ENCODE data around the gene PARD6G.

Gene PARD6G

DNA sequence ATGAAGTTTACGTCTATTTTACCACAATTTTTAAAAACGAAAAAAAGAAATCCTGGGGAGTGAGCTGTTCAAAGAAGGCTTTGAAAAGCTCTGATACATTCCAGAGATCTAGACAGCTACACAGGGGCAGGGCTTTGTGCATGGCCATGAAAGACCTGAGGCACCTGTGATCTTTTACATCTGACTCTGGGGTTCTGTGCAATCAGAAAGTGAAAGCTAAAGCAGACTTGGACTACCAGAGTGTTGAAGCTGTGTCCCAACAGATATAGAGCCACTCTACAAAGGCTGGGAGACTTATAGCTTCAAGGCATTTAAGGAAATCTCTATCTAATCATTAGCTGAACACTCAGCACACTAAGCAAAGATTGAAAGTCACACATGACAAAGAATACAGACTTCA, 34.1 kb downstream of the PARD6G start:
- DNase-seq (ENCODE audit: low spot score), result no peak

DNA sequence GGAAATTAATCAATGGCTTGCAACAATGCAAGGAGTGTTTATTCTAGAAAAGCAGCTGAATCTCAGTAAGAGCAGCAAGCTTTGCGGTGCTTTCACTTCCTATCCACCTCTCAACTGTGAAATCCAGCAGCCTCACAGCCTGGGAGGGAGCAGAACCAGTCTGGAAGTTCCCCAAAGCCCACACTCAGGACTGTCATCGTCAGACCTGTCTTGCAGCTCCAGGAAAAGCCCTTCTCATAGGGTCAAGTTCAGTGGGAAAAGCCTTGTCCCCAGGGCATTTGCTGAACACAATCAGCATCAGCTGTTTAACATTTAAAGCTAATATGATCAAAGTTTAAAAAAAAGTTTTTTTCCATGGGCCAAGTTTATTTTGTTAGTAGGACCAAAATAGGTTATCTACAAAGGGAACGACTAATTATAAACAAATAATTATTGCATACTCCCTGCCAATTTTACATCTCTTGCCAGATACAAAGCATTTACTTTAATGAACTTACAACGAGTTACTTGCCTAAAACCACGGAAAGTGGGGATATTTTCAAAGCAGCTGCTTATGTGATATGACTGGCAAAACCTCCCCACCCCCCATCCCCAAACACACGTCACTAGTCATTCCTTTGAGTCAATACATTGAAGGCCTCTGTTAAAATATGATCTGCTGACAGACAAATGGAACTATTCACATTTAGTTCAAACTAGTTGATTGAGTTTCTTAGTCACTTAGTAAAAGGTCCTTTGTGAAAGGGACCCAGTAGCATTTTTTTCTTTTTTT, 36.8 kb downstream of the PARD6G start:
- DNase-seq (ENCODE audit: low spot score), result no peak

DNA sequence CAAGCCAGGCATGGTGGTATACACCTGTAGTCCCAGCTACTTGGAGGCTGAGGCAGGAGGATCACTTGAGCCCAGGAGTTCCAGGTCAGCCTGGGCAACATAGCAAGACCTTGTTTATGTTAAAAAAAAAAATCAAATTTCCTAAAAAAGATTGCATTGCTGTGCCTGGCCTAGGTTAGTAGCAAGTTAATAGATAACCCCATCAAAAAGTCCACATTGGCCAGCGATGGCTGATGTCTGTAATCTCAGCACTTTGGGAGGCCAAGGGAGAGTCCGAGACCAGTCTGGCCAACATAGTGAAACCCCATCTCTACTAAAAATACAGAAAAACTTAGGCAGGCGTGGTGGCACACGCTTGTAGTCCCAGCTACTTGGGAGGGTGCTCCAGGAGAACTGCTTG, 38.7 kb downstream of the PARD6G start:
- DNase-seq (ENCODE audit: low spot score), result no peak

DNA sequence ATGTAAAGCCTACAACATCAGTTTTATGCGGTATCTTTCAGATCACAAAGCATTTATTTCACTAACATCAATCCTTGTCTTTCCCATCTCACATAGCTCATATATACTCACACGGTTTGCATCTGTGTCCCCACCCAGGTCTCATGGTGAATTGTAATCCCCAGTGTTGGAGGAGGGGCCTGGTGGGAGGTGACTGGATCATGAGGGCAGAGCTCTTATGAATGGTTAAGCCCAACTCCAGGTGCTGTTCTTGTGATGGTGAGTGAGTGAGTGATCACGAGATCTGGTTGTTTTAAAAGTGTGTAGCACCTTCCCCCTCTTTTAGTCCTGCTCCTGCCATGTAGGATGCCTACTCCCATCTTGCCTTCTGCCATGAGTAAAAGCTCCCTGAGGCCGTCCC, 42.0 kb downstream of the PARD6G start:
- DNase-seq (ENCODE audit: low spot score), result no peak

DNA sequence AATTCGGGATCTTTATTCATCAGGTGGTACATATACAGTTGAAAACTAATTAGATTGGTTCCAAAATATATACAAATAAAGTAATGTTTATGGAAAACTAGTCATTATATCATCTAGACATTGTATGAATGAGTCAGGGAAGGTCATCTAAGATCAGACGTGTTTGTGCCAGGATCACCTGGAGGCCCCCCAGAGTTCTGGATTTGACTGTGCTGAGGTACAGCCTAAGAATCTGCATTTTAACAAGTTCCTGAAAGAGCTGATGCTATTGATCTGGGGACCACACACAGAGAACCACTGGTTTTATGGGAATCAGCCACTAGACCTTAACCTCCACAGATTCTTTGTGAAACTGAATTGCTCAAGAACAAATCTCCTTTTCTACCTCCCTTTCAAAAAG, 43.2 kb downstream of the PARD6G start:
- DNase-seq (ENCODE audit: low spot score), result no peak

DNA sequence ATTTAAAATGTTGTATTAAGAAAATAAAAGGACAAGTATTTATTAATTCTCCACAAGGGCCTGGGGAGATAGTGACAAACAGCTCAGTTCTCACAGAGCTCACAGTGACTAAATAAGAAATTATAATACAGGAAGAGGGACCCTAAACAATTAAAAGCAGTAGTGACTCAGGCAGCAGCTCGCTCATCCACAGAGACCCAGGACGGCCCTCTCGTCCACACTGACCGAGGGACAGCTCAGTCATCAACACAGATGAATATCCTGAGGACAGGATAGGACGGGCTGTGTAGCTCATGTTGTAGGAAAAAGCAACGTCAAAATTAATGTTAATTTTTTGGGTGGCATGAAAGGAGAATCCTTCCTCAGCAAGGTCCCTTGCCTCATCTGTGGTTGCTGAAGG, 44.1 kb downstream of the PARD6G start:
- no peak for DNase-seq (ENCODE audit: low spot score)

DNA sequence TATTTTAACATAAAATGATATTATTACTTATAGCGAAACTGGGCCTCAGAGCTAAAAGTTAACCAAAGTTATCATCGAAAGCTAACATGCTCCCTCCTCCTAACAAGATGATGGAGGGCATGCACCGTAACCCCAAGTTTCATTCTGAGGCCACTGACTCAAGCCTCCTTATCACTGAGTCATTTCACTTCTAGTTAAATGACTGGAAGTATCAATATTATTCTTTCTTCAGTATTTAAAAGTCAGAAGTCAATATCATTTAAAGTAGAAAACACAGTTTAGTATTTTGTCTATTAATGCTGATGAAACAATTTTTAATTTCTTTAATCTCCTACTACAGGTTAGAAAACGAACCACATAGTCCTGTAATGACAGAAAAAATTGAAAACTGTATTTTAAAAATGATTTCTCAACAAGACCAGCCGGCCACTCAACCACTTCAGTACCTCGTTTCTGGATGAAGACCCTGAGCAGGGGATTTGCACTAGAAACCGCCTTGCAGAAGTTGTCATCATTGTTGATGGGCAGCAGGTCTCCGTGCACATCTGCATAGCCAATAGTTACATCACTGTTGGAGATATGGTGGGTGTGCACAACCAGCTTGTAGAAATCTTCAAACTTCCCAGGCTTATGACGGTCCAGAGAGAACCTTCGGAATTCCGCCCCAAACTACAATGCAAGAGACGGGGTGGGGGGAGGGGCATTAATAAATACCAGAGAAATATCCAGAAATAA, 44.9 kb downstream of the PARD6G start:
- no peak for DNase-seq (ENCODE audit: low spot score)

DNA sequence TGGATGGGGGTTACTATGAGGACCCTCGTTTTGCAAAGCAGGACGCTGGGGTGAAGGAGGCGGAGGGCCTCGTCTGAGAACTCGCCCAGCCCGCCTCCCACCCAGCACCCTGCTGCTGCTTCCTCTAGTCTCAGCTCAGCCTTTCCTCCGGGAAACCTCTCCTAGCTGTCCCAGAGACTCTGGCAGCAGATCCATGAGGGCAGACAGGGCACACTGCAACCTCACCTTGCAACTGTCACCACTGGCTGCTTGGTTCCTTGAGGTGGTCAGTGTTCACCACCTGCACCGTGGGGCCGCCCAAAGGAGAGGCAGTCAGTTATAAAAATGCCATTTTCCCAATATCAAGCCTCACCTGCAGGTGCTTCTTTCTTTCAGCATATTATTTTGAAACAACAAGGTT, 45.6 kb downstream of the PARD6G start:
- no peak for DNase-seq (ENCODE audit: low spot score)

DNA sequence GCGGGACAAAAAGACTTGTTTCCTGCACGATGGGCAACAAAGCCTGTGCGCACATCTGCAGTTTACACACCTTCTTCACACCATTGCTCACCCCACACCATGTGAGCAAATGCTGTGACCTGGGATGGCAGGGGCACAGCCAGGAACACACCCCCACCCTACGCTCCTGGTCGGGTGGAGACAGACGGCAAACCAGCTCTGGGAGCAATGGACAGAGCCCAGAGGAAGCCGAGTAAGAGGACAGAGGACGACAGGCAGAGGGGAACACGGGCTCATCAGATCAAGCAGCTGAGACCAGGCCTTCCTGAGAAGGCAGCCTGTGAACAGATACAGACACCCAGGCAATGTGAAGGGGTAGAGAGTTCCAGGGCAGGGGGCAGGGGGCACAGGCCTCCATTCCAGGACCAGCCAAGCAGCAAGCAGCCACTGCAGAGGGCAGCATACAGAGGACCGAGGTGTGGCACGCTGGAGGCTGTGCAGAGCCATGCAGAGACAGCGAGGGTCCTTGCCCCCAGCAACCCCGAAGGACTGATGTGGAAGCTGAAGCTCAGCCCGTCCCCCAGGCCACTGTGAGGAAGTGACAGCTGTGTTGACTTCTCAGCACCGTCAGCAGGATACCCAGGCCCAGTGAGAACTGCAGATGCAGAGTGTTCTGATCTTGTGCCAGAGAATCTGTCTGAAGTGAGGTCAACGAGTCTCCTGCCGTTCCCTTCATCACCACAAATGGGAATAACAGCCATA, 46.2 kb downstream of the PARD6G start:
- no peak for DNase-seq (ENCODE audit: low spot score)

DNA sequence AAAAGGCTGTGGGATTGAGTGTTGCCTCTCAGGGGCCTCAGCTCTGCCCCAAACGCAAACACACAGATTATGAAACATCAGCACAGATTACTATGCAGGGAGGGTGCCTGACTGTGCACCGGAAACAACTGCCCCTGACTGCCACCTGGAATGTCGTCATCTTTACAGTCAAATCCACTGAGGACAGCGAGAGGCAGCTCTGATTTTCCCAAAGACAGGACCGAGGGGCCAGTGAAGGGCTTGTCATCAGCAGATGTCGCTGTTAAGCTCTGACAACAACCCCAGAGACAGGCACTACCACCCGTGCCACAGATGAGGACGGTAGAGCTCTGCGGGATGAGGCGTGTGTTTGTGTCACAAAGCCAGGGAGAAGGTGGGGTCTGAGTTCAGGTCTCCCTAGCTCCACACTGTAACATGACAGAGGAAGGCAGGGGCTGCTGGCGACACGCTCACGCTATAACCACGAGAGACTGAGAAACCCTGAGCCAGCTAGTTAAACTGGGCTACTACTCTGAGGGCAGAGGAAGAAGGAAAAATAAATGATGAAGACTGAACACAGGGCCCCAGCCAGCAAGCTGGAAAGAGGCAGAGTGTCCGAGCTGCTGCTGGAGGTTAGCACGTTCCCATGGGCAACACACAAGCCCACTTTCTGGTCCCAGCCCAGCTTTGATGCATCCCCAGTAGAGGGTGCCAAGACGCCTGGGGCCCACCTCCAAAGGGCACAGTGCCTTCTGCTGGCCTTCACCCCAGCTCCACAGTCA, 47.0 kb downstream of the PARD6G start:
- no peak for DNase-seq (ENCODE audit: low spot score)

DNA sequence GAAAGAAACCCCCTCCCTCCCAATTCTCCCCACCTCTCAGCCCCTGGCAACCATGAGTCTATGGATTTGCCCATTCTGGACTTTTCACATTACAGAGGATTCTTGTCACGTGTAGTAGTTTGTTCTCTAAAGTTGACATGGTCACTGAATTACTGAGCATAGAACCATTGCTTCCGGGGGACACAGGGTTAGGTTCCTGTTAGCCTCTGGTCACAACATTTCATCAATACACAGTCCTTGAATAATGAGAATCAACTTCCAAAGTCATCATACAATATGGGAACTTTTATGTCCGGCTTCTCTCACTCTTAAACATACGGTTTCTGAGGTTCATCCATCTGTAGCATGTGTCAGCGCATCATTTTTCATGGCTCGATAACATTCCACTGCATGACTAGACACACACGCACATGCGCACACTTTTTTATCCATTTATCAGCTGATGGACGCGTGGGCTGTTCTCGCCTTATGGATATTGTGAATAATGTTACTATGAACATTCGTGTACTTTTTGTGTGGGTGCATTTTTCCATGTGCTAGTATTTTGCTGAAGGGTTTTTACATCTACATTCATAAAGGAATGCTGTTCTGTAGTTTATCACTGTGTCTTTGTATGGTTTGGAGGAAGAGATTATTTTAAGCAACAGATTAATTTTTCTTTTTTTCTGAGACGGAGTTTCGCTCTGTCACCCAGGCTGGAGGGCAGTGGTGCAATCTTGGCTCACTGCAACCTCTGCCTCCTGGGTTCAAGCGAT, 48.1 kb downstream of the PARD6G start:
- DNase-seq (ENCODE audit: low spot score), result no peak

DNA sequence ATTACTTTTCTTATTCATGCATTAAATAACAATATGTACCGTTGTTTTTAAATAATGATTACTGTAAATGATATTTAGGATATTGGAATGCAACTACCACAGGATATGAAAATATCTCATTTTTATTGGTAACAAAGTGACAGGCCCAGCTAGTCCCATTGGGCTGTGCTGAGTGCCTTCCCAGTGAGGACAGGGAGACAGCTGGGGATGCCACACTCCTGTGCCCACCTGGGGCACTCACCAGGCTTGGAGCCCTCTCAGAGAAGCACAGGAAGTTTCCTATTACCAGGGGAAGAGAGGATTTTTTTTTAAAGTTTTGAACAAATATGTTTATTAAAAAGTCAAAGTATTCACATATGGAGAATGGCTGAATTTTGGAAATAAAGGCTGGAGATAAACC, 48.9 kb downstream of the PARD6G start:
- no peak for DNase-seq (ENCODE audit: low spot score)

DNA sequence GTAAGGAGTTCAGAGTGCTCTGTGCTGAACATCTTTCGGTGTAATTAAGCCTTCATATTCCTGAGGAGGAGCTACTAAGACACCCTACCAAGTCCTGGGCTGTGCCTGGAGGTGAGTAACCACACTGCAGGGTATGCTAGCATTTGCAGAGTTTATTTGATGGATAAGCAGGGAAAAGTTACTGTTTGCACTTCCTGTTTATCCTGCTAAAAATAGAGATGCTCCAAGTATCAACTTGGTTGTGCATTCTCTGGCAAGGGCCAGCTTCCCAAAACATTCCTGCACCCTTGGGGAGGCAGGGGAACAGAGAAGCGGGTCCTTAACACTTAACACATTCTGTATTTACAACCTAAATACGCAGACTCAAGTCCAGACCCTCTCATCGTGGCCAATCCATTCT, 49.8 kb downstream of the PARD6G start:
- no peak for DNase-seq (ENCODE audit: low spot score)

DNA sequence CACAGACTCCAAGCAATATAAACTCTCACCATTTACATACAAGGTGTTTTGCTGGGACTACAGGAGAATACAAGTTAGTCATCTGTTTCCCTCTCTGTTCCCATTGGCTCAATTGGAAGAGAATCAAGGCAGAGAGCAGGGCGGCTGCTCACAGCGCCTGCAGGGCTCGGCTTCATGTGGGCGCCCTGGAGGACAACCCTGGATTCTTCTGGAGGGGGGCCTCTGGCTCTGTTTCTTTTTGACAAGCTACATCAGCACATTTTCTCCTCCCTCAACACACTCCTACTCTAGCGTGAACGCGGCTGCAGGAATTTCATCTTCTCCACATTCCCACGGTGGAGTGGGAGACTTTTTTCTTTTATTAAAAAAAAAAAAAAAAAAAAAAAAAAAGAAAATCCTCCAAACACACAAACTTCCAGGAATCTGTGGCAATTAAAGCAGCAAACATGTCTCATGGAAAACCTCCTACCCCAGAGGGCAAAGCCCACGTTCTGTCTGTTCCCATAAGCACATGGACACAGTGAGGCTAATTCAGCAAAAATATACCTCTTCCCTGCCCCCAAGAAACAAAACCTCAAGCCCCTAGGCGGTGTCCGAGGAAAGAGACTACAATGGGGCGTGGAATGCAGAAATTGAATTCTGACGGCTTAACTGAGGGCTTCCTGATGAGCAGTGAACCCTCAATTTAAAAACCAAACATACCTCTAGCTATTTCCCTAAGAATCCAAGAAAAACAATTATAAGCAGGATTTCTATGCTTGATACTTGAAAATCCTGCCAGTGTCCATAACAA, 50.6 kb downstream of the PARD6G start:
- no peak for DNase-seq (ENCODE audit: low spot score)

DNA sequence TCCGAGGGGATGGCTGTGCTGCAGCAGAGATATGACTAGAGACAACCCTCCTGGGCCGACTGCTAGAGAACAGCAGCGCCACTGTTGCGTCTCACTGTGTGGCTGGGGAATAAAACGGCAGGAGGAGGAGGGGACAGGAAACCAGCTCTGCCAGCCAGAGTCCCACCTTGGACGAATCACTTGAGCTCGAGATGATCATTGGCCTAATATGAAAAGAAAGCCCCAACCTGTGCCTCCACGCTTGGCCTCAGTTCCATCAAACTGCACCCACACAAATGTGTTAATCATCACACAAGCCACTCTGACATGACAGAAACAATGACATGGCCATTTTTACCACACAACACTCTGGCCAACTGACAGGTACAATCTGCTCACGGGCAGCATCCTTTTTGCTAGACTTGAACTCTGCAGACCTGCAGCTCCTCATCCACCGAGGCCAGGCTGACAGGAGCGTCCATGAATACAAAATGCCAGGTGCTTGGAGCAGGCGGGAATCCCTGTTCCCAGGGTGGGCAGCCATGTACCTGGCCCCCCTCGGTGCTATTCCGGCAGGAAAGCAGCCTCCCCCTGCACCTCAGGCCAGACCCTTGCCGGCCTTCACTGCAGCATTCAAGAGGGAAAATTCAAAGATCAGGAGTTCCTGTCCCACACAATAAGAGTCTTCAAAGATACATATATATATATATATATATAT, 52.3 kb downstream of the PARD6G start:
- DNase-seq (ENCODE audit: low spot score), result no peak

DNA sequence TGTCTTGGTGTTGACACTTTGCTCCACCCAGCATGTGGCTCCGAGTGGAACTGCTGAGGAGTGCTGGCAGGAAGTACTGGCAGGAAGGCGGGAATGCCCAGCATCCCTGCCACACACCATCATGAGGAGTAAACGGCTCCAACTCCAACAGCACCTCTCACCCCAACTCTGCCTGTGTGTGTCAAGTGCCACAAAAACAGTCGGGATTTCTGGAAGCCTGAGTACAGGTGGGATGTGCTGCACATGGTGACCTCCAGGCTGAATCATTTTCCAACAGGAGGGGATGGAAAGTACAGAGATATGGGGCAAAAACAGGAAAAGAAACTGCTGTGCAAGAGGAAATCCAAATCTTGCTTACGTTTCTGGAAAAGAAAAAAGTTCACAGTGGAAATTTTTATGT, 53.6 kb downstream of the PARD6G start:
- no peak for DNase-seq (ENCODE audit: low spot score)

DNA sequence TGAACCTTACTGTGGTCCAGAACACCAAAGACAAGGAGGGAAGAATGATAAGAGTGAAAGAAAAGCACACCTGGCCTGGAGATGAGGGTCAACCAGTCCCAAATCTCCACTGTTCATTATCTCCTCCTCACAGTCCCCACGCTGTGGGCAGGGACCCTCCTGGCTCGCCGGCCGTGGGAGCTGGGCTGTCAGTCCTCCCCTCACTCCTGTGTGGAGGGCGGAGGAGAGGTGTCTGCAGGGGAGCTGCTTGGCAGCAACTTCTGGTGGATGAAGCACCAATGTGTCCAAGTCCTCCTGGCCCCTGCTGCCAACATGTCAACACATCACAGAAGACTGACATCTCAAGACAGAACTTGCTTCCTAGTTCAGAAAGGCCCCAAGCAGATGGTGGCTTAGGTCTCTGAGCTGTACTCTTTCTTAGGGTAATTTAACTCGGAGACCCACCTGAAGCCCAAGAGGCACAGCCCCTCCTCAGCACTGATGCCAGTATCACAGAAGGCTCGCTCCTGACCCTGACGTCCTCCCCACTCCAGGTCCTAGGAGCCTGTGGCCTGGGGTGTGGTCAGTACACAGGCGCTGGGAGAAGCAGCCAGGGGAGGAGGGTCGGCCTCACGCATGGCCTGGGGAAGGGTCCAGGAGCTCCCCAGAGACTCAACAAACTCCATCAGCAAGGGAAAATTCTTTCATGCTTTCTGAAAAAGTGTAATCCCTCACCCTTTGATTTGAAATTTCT, 54.5 kb downstream of the PARD6G start:
- DNase-seq (ENCODE audit: low spot score), result no peak

DNA sequence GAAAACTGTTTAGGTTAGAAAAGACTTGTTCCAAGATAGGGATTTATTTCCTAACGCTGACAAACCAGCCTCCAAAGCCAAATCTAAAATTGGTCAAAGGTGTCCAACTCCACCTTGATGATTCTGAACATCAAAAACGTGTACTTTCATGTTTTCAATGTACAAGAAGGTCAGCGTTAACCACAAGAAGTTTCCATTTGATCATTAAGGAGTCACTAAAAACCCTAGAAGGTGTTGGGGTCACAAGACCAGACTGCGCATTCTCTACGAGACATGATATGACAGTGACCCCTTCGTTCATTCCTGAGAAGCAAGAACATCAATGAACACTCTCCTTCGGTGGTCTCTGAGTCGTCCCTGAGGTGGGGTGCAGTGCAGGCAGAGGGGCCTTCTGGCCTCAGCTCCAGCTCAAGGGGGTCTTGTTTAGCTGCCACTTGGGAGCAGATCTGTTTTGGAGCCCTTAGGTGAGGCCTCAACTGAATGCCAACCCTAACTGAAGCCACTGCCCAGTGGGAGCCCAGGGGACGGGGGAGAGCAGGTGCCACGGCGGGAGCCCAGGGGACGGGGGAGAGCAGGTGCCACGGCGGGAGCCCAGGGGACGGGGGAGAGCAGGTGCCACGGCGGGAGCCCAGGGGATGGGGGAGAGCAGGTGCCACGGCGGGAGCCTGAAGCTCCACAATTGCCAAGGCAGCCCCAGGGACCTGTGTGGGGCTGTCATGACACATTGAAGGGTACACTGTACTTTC, 55.2 kb downstream of the PARD6G start:
- DNase-seq (ENCODE audit: low spot score), result no peak
